HCT116 (cell line): ENCODE measurements around the gene LSS. TPM values are rescaled to one million over a fixed set of nuclear protein-coding genes. Genes with fewer than 3 reads are reported as not detected.

Experiments used
- ATAC-seq: fragments of 200-7000 bp; cut with Tn5 transposase; 2 replicates; pipeline ENCODE4 v1.9.1; 2020; ENCODE audit warnings: mild to moderate bottlenecking, moderate library complexity
- BruUV-seq: library from RNA; stranded (reverse); fragments of 400-500 nt; replicated peaks from 2 replicates; lab custom pipeline; 2021; lab: Mats Ljungman, UMichigan
- CTCF ChIA-PET: fragments of 300-600 bp; sonication (Branson Sonifier 250); formaldehyde crosslinking; loops from one replicate; lab custom pipeline; 2021; ENCODE audit warnings: antibody characterized with exemption; lab: Charles Lee
- POLR2A ChIA-PET: fragments of 300-600, 350-600 bp; sonication (Branson Sonifier 250); formaldehyde crosslinking; loops from one replicate; lab custom pipeline; 2021; ENCODE audit warnings: antibody characterized with exemption; lab: Charles Lee
- RAD21 ChIA-PET, 2 experiments: fragments of 300-600 bp; sonication (Branson Sonifier 250); formaldehyde crosslinking; loops; one replicate each; lab custom pipeline; 2023; ENCODE audit warnings: low total read pairs in 2 of 2; ENCODE audit not compliant: uncharacterized antibody in 2 of 2, unreplicated experiment in 2 of 2, low non-redundant PET in 1 of 2; lab: Charles Lee
- DNase-seq: peaks from one replicate; pipeline ENCODE4 v3.0.0-alpha.2; 2010; ENCODE audit warnings: low read depth, low spot score
- H2AFZ ChIP-seq: fragments of 200-600 bp; shearing (Covaris generic), sonication (generic); 2 replicates; pipeline ENCODE4 v1.6.1; 2017; ENCODE audit warnings: low read depth, mixed run types, mixed read lengths, antibody characterized with exemption, low read length; ENCODE audit not compliant: poor library complexity, severe bottlenecking
- H3K27ac ChIP-seq: 2 replicates; pipeline ENCODE4 v1.5.1; 2012; ENCODE audit warnings: low read depth, low read length
- H3K27me3 ChIP-seq: fragments of 200-600 bp; sonication (generic); 2 replicates; pipeline ENCODE4 v1.6.1; 2016; ENCODE audit warnings: mixed run types, low read length, mixed read lengths; ENCODE audit not compliant: insufficient read depth
- H3K36me3 ChIP-seq, 2 experiments: fragments of 200-500 bp in 1 of 2; fragments of 200-600 bp in 1 of 2; sonication (Bioruptor generic) in 1 of 2; sonication (generic) in 1 of 2; 2 replicates each; pipeline versions ENCODE4 v1.5.1 to v1.6.1; 2014 to 2016; ENCODE audit warnings: low read length in 2 of 2, inconsistent platforms in 1 of 2, mixed read lengths in 1 of 2, mixed run types in 1 of 2; ENCODE audit not compliant: insufficient read depth in 2 of 2, control insufficient read depth in 1 of 2
- H3K4me1 ChIP-seq, 2 experiments: fragments of 200-600 bp in 1 of 2; sonication (generic) in 1 of 2; 2 replicates each; pipeline versions ENCODE4 v1.5.1 to v1.6.1; 2012 to 2017; ENCODE audit warnings: low read length in 2 of 2, inconsistent platforms in 1 of 2, mild to moderate bottlenecking in 1 of 2, mixed read lengths in 1 of 2, mixed run types in 1 of 2, moderate library complexity in 1 of 2; ENCODE audit not compliant: insufficient read depth in 2 of 2, control insufficient read depth in 1 of 2
- H3K4me2 ChIP-seq: fragments of 200-600 bp; sonication (generic); 2 replicates; pipeline ENCODE4 v1.6.1; 2017; ENCODE audit warnings: mixed run types, low read length, mixed read lengths
- H3K4me3 ChIP-seq, 2 experiments: fragments of 200-600 bp in 1 of 2; sonication (generic) in 1 of 2; replicated peaks in 1 of 2; 2 replicates each; pipeline ENCODE4 v1.5.1; 2011 to 2016; ENCODE audit warnings: low read length in 2 of 2, control low read depth in 1 of 2, low read depth in 1 of 2, mild to moderate bottlenecking in 1 of 2, mixed read lengths in 1 of 2, mixed run types in 1 of 2
- H3K79me2 ChIP-seq: fragments of 200-600 bp; sonication (generic); 2 replicates; pipeline ENCODE4 v1.6.1; 2017; ENCODE audit warnings: mild to moderate bottlenecking, mixed run types, low read length, moderate library complexity, mixed read lengths; ENCODE audit not compliant: insufficient read depth
- H3K9ac ChIP-seq: fragments of 200-600 bp; sonication (generic); 2 replicates; pipeline ENCODE4 v1.6.1; 2016; ENCODE audit warnings: low read length, mixed read lengths
- H3K9me2 ChIP-seq: fragments of 200-600 bp; sonication (generic), shearing (Covaris generic); 2 replicates; pipeline ENCODE4 v1.6.1; 2017; ENCODE audit warnings: mixed run types, mild to moderate bottlenecking, moderate library complexity; ENCODE audit not compliant: insufficient read depth
- H3K9me3 ChIP-seq, 2 experiments: fragments of 200-500 bp in 1 of 2; fragments of 200-600 bp in 1 of 2; sonication (Bioruptor generic) in 1 of 2; sonication (generic) in 1 of 2; 2 replicates each; pipeline ENCODE4 v1.6.1; 2014 to 2017; ENCODE audit warnings: low read length in 2 of 2, mixed read lengths in 2 of 2, inconsistent platforms in 1 of 2, low read depth in 1 of 2, mild to moderate bottlenecking in 1 of 2, mixed run types in 1 of 2, moderate library complexity in 1 of 2; ENCODE audit not compliant: control insufficient read depth in 1 of 2, insufficient read depth in 1 of 2
- H4K20me1 ChIP-seq: fragments of 200-600 bp; sonication (generic), shearing (Covaris generic); 2 replicates; pipeline ENCODE4 v1.6.1; 2017; ENCODE audit warnings: mixed run types, mild to moderate bottlenecking, moderate library complexity; ENCODE audit not compliant: insufficient read depth
- CBX3 ChIP-seq: IDR thresholded peaks from 2 replicates; pipeline ENCODE4 v1.6.1; 2012; ENCODE audit warnings: low read depth
- CEBPB ChIP-seq: IDR thresholded peaks from 2 replicates; pipeline ENCODE4 v1.6.1; 2012; ENCODE audit warnings: low read depth
- EGR1 ChIP-seq: IDR thresholded peaks from 2 replicates; pipeline ENCODE4 v1.6.1; 2012; ENCODE audit warnings: low read depth
- ELF1 ChIP-seq: IDR thresholded peaks from 2 replicates; pipeline ENCODE4 v1.6.1; 2012; ENCODE audit warnings: low read depth, borderline replicate concordance
- EZH2phosphoT487 ChIP-seq: fragments of 200-600 bp; IDR thresholded peaks from 2 replicates; pipeline ENCODE4 v1.6.1; 2018; ENCODE audit warnings: antibody characterized with exemption, borderline replicate concordance
- FOSL1 ChIP-seq: IDR thresholded peaks from 2 replicates; pipeline ENCODE4 v1.6.1; 2012; ENCODE audit warnings: low read depth
- JUND ChIP-seq: IDR thresholded peaks from 2 replicates; pipeline ENCODE4 v1.6.1; 2012
- POLR2A ChIP-seq: IDR thresholded peaks from 2 replicates; pipeline ENCODE4 v1.7.0; 2011; ENCODE audit warnings: borderline replicate concordance; ENCODE audit not compliant: insufficient read depth, insufficient read length; ENCODE audit errors: extremely low read depth
- POLR2AphosphoS5 ChIP-seq: IDR thresholded peaks from 2 replicates; pipeline ENCODE4 v1.6.1; 2011; ENCODE audit warnings: mild to moderate bottlenecking, low read depth, low read length, moderate library complexity
- SIN3A ChIP-seq: IDR thresholded peaks from 2 replicates; pipeline ENCODE4 v1.6.1; 2012; ENCODE audit warnings: low read depth
- SP1 ChIP-seq: IDR thresholded peaks from 2 replicates; pipeline ENCODE4 v1.6.1; 2012; ENCODE audit warnings: low read depth
- TCF7L2 ChIP-seq: IDR thresholded peaks from 2 replicates; pipeline ENCODE4 v1.7.0; 2011; ENCODE audit warnings: borderline replicate concordance, inconsistent platforms; ENCODE audit not compliant: insufficient read depth, insufficient read length; ENCODE audit errors: extremely low read depth
- ZFX ChIP-seq: fragments of 450-650 bp; IDR thresholded peaks from 2 replicates; pipeline ENCODE4 v1.6.1; 2017
- intact Hi-C: fragments of 100-400 bp; cut with micrococcal nuclease; formaldehyde crosslinking; loops from 2 replicates; pipeline ENCODE4 v1.10.0; 2022
- total RNA-seq: library from RNA; stranded (reverse); gene quantifications from one replicate; pipeline ENCODE4 v1.2.1, GENCODE V29; 2021; ENCODE audit not compliant: unreplicated experiment
- TF ChIP-seq, protein P1 (sequence below), 3 experiments: fragments of 200-600 bp in 1 of 3; sonication (generic) in 1 of 3; IDR thresholded peaks in 2 of 3; conservative IDR thresholded peaks in 1 of 3; 2 replicates each; pipeline ENCODE4 v1.5.1; 2012 to 2017; ENCODE audit warnings: low read depth in 2 of 3, low read length in 2 of 3, antibody characterized with exemption in 1 of 3, borderline replicate concordance in 1 of 3, control low read depth in 1 of 3, mild to moderate bottlenecking in 1 of 3, mixed read lengths in 1 of 3, mixed run types in 1 of 3, moderate library complexity in 1 of 3; ENCODE audit not compliant: insufficient read depth in 1 of 3
- TF ChIP-seq, protein P2 (sequence below): IDR thresholded peaks from 2 replicates; pipeline ENCODE4 v1.6.1; 2012
- TF ChIP-seq, protein P3 (sequence below): IDR thresholded peaks from 2 replicates; pipeline ENCODE4 v1.6.1; 2012
- TF ChIP-seq, protein P4 (sequence below): IDR thresholded peaks from 2 replicates; pipeline ENCODE4 v1.6.1; 2011; ENCODE audit warnings: mild to moderate bottlenecking, low read length, moderate library complexity; ENCODE audit not compliant: insufficient replicate concordance; ENCODE audit errors: extremely low read depth

LSS gene
- total RNA-seq, 1 experiment from 2014 or later = 44.7 TPM

DNA sequence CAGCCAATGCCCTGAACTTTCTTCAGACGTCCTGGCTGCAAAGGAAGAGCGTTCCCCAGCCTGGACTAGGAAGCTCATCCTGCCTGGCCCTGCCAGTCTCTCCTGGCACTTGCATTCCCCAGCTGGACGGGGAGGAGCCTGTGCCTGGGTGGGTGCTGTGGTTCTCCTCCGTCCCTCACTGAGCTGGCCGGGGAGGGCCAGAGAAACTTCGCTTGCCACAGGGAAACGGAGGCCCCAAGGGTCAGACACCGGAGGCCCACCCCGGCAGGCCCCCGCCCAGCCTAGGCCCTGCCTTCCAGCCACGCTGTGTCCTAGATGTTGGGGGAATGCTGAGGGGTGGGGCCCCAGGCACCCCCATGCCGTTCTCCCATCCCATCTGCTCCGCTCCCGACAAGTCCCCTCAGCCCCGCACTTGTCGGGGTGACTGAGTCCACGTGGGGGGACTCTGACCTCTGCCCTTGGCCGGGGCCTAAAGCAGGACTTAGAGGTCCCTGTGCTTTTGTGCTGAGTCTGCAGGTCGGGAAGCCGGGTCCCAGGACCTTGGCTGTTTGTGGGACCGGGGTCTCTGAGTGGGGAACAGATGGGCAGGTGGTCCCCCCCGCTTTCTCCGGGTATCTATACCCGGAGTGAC is 78.0 kb downstream of the LSS start:
- H4K20me1 ChIP-seq = no peaks in the 10 kb centered on the region
- BruUV-seq = no TSS peak
- TF ChIP-seq SP1 = no peak
- TF ChIP-seq, all 23 proteins: peak for 0
- no peaks in the 10 kb centered on the region for H3K36me3 ChIP-seq
- no peak for DNase-seq
- H3K9me3 ChIP-seq = no peaks in the 10 kb centered on the region
- H3K27me3 ChIP-seq = no peaks in the 10 kb centered on the region
- POLR2A ChIA-PET = no interaction called here
- no peak overlapping the region for H3K9ac ChIP-seq
- H3K4me3 ChIP-seq = no peak overlapping the region
- CTCF ChIA-PET = no interaction called here
- no peak overlapping the region for H3K4me2 ChIP-seq
- H3K27ac ChIP-seq = no peak overlapping the region
- intact Hi-C loops = no loop called here
- H3K9me2 ChIP-seq = no peaks in the 10 kb centered on the region
- RAD21 ChIA-PET = no interaction called here
- no peaks in the 10 kb centered on the region for H3K79me2 ChIP-seq
- ATAC-seq = no peak
- H2AFZ ChIP-seq = no peak overlapping the region
- peaks cover 7 to 16% of the 10 kb centered on the region in 2 experiments; a peak in 3 of 4 replicates for H3K4me1 ChIP-seq

DNA sequence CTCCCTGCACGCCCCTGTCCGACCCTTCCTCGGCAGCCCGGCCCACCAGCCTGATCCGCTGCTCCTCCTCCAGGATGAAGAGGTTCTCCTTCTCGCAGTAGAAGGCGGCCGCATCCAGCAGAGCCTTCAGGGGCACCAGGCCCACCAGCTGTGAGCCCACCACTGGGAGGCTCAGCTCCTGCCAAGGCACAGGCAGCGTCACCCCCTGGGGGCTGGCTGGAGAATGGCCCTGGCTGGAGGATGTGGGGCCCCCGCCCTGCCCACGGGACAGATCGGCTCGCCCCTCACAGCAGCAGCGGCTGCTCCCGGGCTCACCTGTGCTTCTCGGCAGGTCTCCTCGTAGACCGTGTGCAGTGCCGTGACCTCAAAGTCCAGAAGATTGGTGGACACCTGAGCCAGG is 78.5 kb downstream of the LSS start:
- TF ChIP-seq POLR2A (no peak), SIN3A (no peak), EGR1 (no peak), FOSL1 (no peak), ELF1 (no peak), CEBPB (no peak), CBX3 (no peak), SP1 (no peak), ZFX (no peak), TCF7L2 (no peak), JUND (no peak), EZH2phosphoT487 (no peak), POLR2AphosphoS5 (no peak)
- TF ChIP-seq, protein P1, sequence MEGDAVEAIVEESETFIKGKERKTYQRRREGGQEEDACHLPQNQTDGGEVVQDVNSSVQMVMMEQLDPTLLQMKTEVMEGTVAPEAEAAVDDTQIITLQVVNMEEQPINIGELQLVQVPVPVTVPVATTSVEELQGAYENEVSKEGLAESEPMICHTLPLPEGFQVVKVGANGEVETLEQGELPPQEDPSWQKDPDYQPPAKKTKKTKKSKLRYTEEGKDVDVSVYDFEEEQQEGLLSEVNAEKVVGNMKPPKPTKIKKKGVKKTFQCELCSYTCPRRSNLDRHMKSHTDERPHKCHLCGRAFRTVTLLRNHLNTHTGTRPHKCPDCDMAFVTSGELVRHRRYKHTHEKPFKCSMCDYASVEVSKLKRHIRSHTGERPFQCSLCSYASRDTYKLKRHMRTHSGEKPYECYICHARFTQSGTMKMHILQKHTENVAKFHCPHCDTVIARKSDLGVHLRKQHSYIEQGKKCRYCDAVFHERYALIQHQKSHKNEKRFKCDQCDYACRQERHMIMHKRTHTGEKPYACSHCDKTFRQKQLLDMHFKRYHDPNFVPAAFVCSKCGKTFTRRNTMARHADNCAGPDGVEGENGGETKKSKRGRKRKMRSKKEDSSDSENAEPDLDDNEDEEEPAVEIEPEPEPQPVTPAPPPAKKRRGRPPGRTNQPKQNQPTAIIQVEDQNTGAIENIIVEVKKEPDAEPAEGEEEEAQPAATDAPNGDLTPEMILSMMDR (IDR thresholded peaks at IDR 0.05 in 2 of 3, conservative IDR thresholded peaks at IDR 0.05 in 1 of 3; ENCODE audit: borderline replicate concordance in 1 of 3, insufficient read depth in 1 of 3, low read depth in 2 of 3, low read length in 2 of 3) = no peak
- TF ChIP-seq, protein P2, sequence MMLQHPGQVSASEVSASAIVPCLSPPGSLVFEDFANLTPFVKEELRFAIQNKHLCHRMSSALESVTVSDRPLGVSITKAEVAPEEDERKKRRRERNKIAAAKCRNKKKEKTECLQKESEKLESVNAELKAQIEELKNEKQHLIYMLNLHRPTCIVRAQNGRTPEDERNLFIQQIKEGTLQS = no peak
- TF ChIP-seq, protein P3, sequence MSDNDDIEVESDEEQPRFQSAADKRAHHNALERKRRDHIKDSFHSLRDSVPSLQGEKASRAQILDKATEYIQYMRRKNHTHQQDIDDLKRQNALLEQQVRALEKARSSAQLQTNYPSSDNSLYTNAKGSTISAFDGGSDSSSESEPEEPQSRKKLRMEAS = no peak
- TF ChIP-seq, protein P4, sequence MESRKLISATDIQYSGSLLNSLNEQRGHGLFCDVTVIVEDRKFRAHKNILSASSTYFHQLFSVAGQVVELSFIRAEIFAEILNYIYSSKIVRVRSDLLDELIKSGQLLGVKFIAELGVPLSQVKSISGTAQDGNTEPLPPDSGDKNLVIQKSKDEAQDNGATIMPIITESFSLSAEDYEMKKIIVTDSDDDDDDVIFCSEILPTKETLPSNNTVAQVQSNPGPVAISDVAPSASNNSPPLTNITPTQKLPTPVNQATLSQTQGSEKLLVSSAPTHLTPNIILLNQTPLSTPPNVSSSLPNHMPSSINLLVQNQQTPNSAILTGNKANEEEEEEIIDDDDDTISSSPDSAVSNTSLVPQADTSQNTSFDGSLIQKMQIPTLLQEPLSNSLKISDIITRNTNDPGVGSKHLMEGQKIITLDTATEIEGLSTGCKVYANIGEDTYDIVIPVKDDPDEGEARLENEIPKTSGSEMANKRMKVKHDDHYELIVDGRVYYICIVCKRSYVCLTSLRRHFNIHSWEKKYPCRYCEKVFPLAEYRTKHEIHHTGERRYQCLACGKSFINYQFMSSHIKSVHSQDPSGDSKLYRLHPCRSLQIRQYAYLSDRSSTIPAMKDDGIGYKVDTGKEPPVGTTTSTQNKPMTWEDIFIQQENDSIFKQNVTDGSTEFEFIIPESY = no peak
- TF ChIP-seq, all 23 proteins: peak for 0
- Histone ChIP-seq H3K9ac (no peak overlapping the region), H3K27ac (no peak overlapping the region), H4K20me1 (no peaks in the 10 kb centered on the region), H2AFZ (no peak overlapping the region), H3K9me3 (no peaks in the 10 kb centered on the region), H3K4me3 (no peak overlapping the region), H3K4me1 (peaks cover 7 to 16% of the 10 kb centered on the region in 2 experiments; a peak in 3 of 4 replicates), H3K36me3 (no peaks in the 10 kb centered on the region), H3K79me2 (no peaks in the 10 kb centered on the region), H3K27me3 (no peaks in the 10 kb centered on the region), H3K4me2 (no peak overlapping the region), H3K9me2 (no peaks in the 10 kb centered on the region)
- BruUV-seq = no TSS peak
- DNase-seq (no peak), ATAC-seq (no peak)
- ChIA-PET RAD21 (no interaction called here), POLR2A (no interaction called here), CTCF (no interaction called here)
- intact Hi-C loops = no loop called here
